ENCODE measurements around the gene ALPP. TPM values are rescaled to one million over a fixed set of nuclear protein-coding genes. Genes with fewer than 3 reads are reported as not detected.
"Not testable (repeated sequence)": the region's sequence is repeated elsewhere in the genome, so short reads cannot be mapped to it uniquely, and the experiment has no call there.

ALPP gene
- total RNA-seq (not detected), polyA plus RNA-seq (not detected)

DNA sequence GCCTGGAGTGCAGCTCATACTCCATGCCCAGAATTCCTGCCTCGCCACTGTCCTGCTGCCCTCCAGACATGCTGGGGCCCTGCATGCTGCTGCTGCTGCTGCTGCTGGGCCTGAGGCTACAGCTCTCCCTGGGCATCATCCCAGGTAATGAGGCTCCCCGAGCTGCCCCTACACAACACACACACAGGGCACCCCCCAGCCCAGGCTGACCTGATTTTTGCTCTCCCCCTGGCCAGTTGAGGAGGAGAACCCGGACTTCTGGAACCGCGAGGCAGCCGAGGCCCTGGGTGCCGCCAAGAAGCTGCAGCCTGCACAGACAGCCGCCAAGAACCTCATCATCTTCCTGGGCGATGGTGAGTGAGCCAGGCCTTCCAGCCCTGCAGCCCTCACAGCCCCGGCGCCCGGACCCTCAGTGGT, at the start of gene ALPP:
TSS of gene ALPP (plus strand) at position 17 of the 417 bp plus-strand sequence. CDS start at position 69, 52 bp downstream.
- not testable (repeated sequence) for H3K27ac Mint-ChIP-seq

DNA sequence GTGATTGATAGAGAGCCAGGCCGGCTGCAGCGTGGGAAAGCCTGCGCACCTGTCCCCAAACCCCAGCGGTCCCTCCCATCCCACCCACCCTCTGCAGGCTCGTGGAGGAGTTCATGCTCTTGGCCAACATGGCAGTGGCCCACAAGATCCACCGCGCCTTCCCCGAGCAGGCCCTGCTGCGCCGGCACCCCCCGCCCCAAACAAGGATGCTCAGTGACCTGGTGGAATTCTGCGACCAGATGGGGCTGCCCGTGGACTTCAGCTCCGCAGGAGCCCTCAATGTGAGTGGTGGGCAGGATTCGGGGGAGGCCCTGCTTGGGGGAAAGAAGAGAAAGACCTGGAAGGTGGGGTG, 48.9 kb upstream of the ALPP start:
- Mint-ChIP-seq H3K27me3 (no peaks in the 10 kb centered on the region), H3K4me3 (no peak overlapping the region), H3K9me3 (no peaks in the 10 kb centered on the region), H3K4me1 (peaks cover 0 to 9% (median 5%) of the 10 kb centered on the region in 4 donors), H3K36me3 (no peaks in the 10 kb centered on the region), H3K27ac (no peak overlapping the region)
- DNase-seq, result no peak
- H3K27me3 ChIP-seq (ENCODE audit: control insufficient read depth, insufficient read depth, low read length), result no peaks in the 10 kb centered on the region
- no peaks in the 10 kb centered on the region for H3K36me3 ChIP-seq (ENCODE audit: control insufficient read depth, insufficient read depth, low read length)
- no peaks in the 10 kb centered on the region for H3K9me3 ChIP-seq (ENCODE audit: control insufficient read depth in 2 of 2, low read length in 2 of 2)
- H3K4me1 ChIP-seq (ENCODE audit: control insufficient read depth, insufficient read depth, low read length, poor library complexity, severe bottlenecking), result peaks cover 6% of the 10 kb centered on the region
- no peak for ATAC-seq (ENCODE audit: low read depth in 2 of 2)
- H3K27ac ChIP-seq (ENCODE audit: insufficient read depth, low read length, poor library complexity, severe bottlenecking), result no peak overlapping the region
- H3K4me3 ChIP-seq (ENCODE audit: low read depth, low read length), result no peak overlapping the region

More for the DNA sequence above, at the start of gene ALPP:
- H3K9me3 ChIP-seq (ENCODE audit: control insufficient read depth in 2 of 2, low read length in 2 of 2); H3K36me3 ChIP-seq (ENCODE audit: control insufficient read depth, insufficient read depth, low read length); H3K27ac ChIP-seq (ENCODE audit: insufficient read depth, low read length, poor library complexity, severe bottlenecking); H3K4me3 ChIP-seq (ENCODE audit: low read depth, low read length); H3K4me3 Mint-ChIP-seq; H3K27me3 ChIP-seq (ENCODE audit: control insufficient read depth, insufficient read depth, low read length); H3K9me3 Mint-ChIP-seq; DNase-seq; H3K36me3 Mint-ChIP-seq; ATAC-seq (ENCODE audit: low read depth in 2 of 2); H3K4me1 Mint-ChIP-seq; H3K4me1 ChIP-seq (ENCODE audit: control insufficient read depth, insufficient read depth, low read length, poor library complexity, severe bottlenecking): not testable (repeated sequence)
- H3K27me3 Mint-ChIP-seq, result peaks cover 17% of the 10 kb centered on the region

- H3K4me3 Mint-ChIP-seq, result no peak overlapping the region
- ATAC-seq (ENCODE audit: low read depth in 2 of 2) (no peak), DNase-seq (no peak)
- no peaks in the 10 kb centered on the region for H3K36me3 Mint-ChIP-seq
- H3K4me1 Mint-ChIP-seq, result peaks cover 0 to 9% (median 5%) of the 10 kb centered on the region in 4 donors
- H3K9me3 ChIP-seq (ENCODE audit: control insufficient read depth in 2 of 2, low read length in 2 of 2), result no peaks in the 10 kb centered on the region
- no peak overlapping the region for H3K27ac ChIP-seq (ENCODE audit: insufficient read depth, low read length, poor library complexity, severe bottlenecking)
- H3K4me3 ChIP-seq (ENCODE audit: low read depth, low read length), result no peak overlapping the region
- no peaks in the 10 kb centered on the region for H3K27me3 ChIP-seq (ENCODE audit: control insufficient read depth, insufficient read depth, low read length)
- H3K9me3 Mint-ChIP-seq, result no peaks in the 10 kb centered on the region
- H3K27ac Mint-ChIP-seq, result no peak overlapping the region
- H3K27me3 Mint-ChIP-seq, result no peaks in the 10 kb centered on the region
- no peaks in the 10 kb centered on the region for H3K36me3 ChIP-seq (ENCODE audit: control insufficient read depth, insufficient read depth, low read length)
- H3K4me1 ChIP-seq (ENCODE audit: control insufficient read depth, insufficient read depth, low read length, poor library complexity, severe bottlenecking), result peaks cover 6% of the 10 kb centered on the region
Measured at GRCh38 chr2:232330068-232330999, 48.2 kb upstream of the ALPP start.

DNA sequence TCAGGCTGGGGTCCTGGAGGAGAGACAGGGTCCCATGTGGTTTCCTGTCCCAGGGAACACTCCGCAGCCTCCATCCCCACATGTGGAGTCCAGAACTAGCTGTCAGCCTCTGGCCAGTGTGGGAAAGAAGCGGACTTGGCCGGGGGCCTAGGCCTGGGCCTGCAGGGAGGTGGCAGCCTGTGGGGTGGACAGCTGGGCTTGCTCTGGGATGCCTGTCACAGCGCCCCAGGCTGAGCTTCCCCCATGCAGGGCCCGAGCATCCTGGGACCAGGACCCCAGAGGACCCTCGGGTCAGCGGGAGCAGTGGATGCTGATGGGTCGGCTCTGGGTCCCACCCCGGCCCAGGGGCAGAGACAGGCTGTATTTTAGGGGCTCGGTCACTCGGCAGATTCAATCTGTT, 47.5 kb upstream of the ALPP start:
- not testable (repeated sequence) for ATAC-seq (ENCODE audit: low read depth in 2 of 2); H3K27me3 ChIP-seq (ENCODE audit: control insufficient read depth, insufficient read depth, low read length); H3K36me3 ChIP-seq (ENCODE audit: control insufficient read depth, insufficient read depth, low read length); H3K27ac Mint-ChIP-seq; H3K9me3 Mint-ChIP-seq; H3K36me3 Mint-ChIP-seq; H3K9me3 ChIP-seq (ENCODE audit: control insufficient read depth in 2 of 2, low read length in 2 of 2); H3K4me1 Mint-ChIP-seq; H3K27me3 Mint-ChIP-seq; H3K27ac ChIP-seq (ENCODE audit: insufficient read depth, low read length, poor library complexity, severe bottlenecking); DNase-seq; H3K4me3 Mint-ChIP-seq; H3K4me3 ChIP-seq (ENCODE audit: low read depth, low read length); H3K4me1 ChIP-seq (ENCODE audit: control insufficient read depth, insufficient read depth, low read length, poor library complexity, severe bottlenecking)

DNA sequence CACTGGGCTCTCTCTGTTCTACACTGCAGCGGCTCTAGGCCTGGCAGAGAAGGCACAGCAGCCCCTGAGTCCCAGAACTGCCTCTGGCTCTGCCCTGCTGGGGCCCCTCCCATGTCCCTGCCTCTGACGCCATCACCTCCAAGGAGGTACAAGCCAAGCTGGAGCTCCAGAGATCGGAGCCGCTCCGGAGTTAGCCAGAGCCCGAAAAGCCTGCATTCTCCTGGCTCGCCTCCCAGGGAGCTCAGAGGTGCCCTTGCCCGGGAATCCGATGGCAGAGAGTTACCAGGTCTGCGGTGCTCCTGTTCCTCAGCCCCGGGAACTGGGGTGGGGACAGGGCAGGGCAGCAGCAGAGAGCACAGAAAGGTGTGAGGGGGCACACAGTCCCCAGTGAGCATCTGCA, 46.9 kb upstream of the ALPP start:
- H3K9me3 ChIP-seq (ENCODE audit: control insufficient read depth in 2 of 2, low read length in 2 of 2); H3K4me3 Mint-ChIP-seq: not testable (repeated sequence)

GRCh38 chr2:232332244-232332939, 46.2 kb upstream of the ALPP start:
- not testable (repeated sequence) for DNase-seq; H3K4me3 ChIP-seq (ENCODE audit: low read depth, low read length); H3K4me1 ChIP-seq (ENCODE audit: control insufficient read depth, insufficient read depth, low read length, poor library complexity, severe bottlenecking); H3K27ac Mint-ChIP-seq; H3K4me1 Mint-ChIP-seq; H3K9me3 ChIP-seq (ENCODE audit: control insufficient read depth in 2 of 2, low read length in 2 of 2); H3K4me3 Mint-ChIP-seq; H3K36me3 ChIP-seq (ENCODE audit: control insufficient read depth, insufficient read depth, low read length); H3K27me3 Mint-ChIP-seq; H3K36me3 Mint-ChIP-seq; H3K27me3 ChIP-seq (ENCODE audit: control insufficient read depth, insufficient read depth, low read length); ATAC-seq (ENCODE audit: low read depth in 2 of 2); H3K9me3 Mint-ChIP-seq; H3K27ac ChIP-seq (ENCODE audit: insufficient read depth, low read length, poor library complexity, severe bottlenecking)

More for the DNA sequence above, 46.9 kb upstream of the ALPP start:
- not testable (repeated sequence) for H3K4me1 Mint-ChIP-seq; H3K27me3 ChIP-seq (ENCODE audit: control insufficient read depth, insufficient read depth, low read length); H3K27me3 Mint-ChIP-seq; H3K36me3 ChIP-seq (ENCODE audit: control insufficient read depth, insufficient read depth, low read length); DNase-seq; H3K4me1 ChIP-seq (ENCODE audit: control insufficient read depth, insufficient read depth, low read length, poor library complexity, severe bottlenecking); H3K27ac ChIP-seq (ENCODE audit: insufficient read depth, low read length, poor library complexity, severe bottlenecking); H3K36me3 Mint-ChIP-seq; H3K9me3 Mint-ChIP-seq; ATAC-seq (ENCODE audit: low read depth in 2 of 2); H3K27ac Mint-ChIP-seq; H3K4me3 ChIP-seq (ENCODE audit: low read depth, low read length)

- no peak overlapping the region for H3K27ac Mint-ChIP-seq
Measured at GRCh38 chr2:232332940-232333259, 45.7 kb upstream of the ALPP start.

More at GRCh38 chr2:232332940-232333259, 45.7 kb upstream of the ALPP start:
- Mint-ChIP-seq H3K36me3 (no peaks in the 10 kb centered on the region), H3K9me3 (no peaks in the 10 kb centered on the region), H3K4me1 (no peaks in the 10 kb centered on the region), H3K4me3 (no peak overlapping the region), H3K27me3 (no peaks in the 10 kb centered on the region)
- no peaks in the 10 kb centered on the region for H3K9me3 ChIP-seq (ENCODE audit: control insufficient read depth in 2 of 2, low read length in 2 of 2)
- DNase-seq (no peak), ATAC-seq (ENCODE audit: low read depth in 2 of 2) (no peak)
- no peaks in the 10 kb centered on the region for H3K4me1 ChIP-seq (ENCODE audit: control insufficient read depth, insufficient read depth, low read length, poor library complexity, severe bottlenecking)
- H3K27ac ChIP-seq (ENCODE audit: insufficient read depth, low read length, poor library complexity, severe bottlenecking), result no peak overlapping the region
- H3K36me3 ChIP-seq (ENCODE audit: control insufficient read depth, insufficient read depth, low read length), result no peaks in the 10 kb centered on the region
- H3K27me3 ChIP-seq (ENCODE audit: control insufficient read depth, insufficient read depth, low read length), result no peaks in the 10 kb centered on the region
- no peak overlapping the region for H3K4me3 ChIP-seq (ENCODE audit: low read depth, low read length)
